GM13977 (cell line): Measurements from ENCODE around the gene LRP1B.

Experiments
- DNase-seq: peaks from one replicate; pipeline ENCODE4 v3.0.0; 2012; ENCODE audit warnings: low spot score
- in situ Hi-C: fragments of 300-500 bp; cut with MboI; formaldehyde crosslinking; loops from one replicate; pipeline ENCODE4 v1.12.0; 2022; ENCODE audit warnings: low sequenced_read_pairs, low pct_unique_long_range_greater_than_20kb, mixed read lengths, inconsistent platforms; ENCODE audit not compliant: unreplicated experiment
- TF ChIP-seq, protein P1 (sequence below): IDR thresholded peaks from 2 replicates; pipeline ENCODE4 v1.5.1; 2012; ENCODE audit warnings: mild to moderate bottlenecking, control low read depth; ENCODE audit not compliant: insufficient read depth; ENCODE audit errors: extremely low read depth, missing control alignments

LRP1B gene

DNA sequence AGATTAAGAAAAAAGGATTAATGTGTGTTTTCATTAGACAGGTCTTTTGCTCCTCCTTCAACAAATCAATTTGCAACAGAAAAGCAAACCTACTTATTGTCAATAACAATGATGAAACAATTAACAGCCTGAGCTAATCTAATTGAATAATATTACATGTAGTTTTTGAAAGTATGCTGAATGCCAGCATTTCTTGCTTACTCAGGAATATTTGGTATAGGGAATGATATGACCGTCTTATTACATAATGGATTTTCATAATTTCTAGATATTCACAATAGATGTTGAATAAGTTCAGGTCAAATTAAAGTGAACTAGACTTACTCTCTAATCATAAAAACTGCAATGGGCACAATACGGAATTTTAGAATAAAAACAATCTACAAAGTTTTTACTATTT, 1856.9 kb downstream of the LRP1B start:
- no peak for DNase-seq
- TF ChIP-seq, protein P1, sequence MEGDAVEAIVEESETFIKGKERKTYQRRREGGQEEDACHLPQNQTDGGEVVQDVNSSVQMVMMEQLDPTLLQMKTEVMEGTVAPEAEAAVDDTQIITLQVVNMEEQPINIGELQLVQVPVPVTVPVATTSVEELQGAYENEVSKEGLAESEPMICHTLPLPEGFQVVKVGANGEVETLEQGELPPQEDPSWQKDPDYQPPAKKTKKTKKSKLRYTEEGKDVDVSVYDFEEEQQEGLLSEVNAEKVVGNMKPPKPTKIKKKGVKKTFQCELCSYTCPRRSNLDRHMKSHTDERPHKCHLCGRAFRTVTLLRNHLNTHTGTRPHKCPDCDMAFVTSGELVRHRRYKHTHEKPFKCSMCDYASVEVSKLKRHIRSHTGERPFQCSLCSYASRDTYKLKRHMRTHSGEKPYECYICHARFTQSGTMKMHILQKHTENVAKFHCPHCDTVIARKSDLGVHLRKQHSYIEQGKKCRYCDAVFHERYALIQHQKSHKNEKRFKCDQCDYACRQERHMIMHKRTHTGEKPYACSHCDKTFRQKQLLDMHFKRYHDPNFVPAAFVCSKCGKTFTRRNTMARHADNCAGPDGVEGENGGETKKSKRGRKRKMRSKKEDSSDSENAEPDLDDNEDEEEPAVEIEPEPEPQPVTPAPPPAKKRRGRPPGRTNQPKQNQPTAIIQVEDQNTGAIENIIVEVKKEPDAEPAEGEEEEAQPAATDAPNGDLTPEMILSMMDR, result no peak
- in situ Hi-C loops, result no loop called here

DNA sequence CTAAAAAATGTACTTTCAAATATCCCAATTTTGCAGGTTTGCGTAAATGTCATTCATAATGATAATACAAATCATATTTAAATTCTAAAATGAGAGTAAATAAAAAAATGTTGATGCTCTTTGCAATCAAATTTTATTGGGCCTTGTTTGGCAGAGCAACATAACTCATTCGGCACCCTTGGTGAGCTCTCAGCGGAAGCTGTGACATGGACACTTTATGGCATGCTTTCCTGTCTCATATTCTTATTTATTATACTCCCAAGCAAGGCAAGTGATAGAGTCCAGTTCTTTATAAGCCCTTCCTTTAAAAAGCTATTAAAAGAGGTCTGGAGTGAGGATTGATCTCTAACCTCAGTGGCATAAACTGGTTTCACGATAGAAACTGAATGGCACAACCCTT, 1857.4 kb downstream of the LRP1B start:
- TF ChIP-seq, protein P1, result no peak
- in situ Hi-C loops, result no loop called here
- DNase-seq, result no peak

DNA sequence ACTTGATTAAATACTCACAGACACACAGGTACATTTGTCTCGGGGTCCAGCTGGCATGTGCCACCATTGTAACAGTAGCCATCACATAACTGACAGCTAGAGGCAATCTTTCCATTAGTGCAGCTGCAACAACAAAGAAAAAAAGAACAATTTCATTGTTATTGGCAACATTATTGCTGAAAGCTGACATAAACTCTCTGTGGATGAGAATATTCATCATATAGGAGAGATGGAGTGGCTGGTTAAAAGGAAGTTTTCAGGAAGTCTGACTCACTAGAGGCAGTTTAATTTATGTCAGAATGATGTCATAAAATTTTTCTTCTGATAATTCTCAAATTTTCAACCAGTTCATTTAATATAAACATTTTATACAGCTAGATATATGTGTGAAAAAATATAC, 1860.6 kb downstream of the LRP1B start:
- TF ChIP-seq, protein P1, result no peak
- no peak for DNase-seq
- in situ Hi-C loops, result no loop called here

DNA sequence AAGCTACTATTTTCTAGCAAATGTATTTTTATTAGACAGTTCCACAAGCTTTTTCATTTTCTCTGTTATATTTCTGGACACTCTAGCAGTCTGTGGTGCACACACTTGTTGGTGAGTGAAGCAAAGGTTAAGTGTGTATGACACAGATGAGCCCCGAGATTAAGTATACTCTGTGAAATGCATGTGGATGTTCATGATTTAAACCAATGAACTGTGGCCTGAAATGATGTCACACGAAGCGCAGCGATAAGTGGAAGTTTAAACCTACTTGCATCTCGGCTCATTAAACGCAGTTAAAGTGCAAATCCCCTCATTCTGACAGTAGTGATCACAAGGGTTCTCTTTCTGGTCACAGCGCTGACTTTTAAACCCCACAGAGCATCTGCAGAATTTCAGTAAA, 1861.8 kb downstream of the LRP1B start:
- in situ Hi-C loops, result no loop called here
- no peak for DNase-seq
- TF ChIP-seq, protein P1, result no peak

DNA sequence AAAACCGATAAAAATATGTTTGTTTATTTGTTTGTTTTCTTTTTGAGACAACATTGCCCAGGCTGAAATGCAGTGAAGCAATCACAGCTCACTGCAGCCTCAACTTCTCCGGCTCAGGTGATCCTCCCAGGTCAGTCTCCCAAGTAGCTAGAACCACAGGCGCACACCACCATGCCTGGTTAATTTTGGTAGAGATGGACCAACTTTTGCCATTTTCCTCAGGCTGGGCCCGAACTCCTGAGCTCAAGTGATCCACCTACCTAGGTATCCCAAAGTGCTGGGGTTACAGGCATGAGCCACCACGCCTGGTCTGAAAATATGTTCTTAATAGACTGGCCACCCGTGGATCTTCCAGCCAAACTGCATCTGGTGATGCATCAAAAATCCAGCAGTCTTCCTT, 1867.9 kb downstream of the LRP1B start:
- in situ Hi-C loops, result no loop called here

DNA sequence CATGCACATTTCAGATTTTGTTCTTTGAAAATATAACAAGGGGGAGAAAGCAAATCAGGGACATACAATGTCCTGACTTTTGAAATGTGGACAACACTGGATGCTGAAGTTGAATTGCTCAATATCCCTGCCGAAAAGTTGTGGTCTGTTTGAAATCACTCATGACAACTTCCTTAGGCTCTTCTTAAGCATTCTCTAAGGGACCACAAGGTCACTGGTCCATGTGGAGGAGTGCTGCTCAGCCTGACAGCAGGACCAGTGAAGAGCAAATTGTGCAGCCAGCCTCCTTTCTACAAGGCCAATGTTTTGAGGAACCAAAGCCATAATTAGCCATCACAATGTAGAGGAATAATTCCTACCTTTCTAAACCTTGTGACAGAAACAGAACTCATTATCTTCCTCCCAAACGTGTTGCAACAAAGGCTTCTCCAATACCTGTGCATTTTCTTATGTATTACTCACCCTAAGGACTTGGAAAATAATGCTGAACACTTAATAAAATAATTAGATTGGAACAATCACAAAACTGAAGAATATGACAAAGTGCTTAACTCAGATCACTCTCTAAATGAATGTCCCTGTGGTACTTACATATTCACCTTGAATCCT, 1873.0 kb downstream of the LRP1B start:
- in situ Hi-C loops, result no loop called here
- no peak for DNase-seq
- TF ChIP-seq, protein P1, result no peak

More for the DNA sequence above, 1867.9 kb downstream of the LRP1B start:
- DNase-seq, result no peak
- TF ChIP-seq, protein P1, result no peak

DNA sequence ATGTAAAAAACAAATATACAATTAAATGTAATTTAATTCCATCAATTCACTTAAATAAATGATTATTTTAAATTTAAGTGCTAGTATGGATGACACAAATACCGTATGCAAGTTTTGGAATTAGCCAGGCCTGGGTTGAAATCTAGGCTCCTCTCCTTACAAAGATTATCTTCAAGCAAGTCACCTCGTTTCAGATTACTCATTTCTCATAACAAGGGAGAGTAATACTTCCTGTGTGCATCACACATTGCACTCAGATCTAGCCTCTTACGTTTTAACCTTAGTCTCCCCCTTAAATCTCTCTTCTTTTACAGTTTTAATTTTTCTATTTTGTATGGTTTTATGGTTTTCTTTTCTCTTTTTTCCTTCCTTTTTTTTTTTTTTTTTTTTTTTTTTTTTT, 1874.7 kb downstream of the LRP1B start:
- no peak for DNase-seq
- TF ChIP-seq, protein P1, result no peak
- in situ Hi-C loops, result no loop called here
